Measurements from ENCODE around the gene BAZ2B.
"Not testable (repeated sequence)": the region's sequence is repeated elsewhere in the genome, so short reads cannot be mapped to it uniquely, and the experiment has no call there.

BAZ2B gene

DNA sequence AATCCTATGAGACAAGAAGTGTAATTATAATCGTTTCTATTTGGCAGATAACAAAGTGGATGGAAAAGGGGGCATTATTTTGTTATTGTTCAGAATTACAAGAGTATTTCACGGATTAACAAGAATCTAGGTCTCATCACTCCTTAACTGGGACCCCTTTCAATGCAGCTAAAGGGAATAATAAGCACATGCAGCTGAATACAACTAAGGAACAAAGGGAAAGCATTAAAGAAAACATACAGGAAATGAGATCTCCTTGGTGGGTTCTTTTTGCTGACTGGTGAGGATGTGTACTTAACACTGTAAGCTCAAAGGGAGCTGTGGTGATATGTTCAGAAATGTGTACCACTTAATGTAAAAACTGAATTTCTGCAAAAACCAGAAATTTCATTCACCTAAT lies 189.3 kb downstream of the BAZ2B start:
- no peak for DNase-seq

DNA sequence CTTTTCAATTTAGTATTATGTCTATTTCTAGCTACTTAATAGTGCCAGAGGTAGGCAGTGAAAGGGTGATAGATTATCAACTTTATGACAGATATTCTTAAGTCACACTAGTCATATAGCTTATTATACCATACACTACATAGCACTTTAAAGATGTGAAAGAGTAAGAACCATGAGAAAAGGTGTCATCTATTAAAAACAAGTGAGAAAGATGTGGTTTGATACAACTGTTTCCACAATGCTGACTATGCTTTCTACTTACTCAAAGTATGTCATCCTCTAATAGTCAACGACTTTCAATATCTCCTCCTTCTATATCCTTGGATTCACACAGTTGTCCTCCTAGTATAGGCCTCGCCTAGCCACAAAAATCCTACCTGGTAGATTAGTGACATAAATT lies 196.9 kb downstream of the BAZ2B start:
- DNase-seq, result no peak

DNA sequence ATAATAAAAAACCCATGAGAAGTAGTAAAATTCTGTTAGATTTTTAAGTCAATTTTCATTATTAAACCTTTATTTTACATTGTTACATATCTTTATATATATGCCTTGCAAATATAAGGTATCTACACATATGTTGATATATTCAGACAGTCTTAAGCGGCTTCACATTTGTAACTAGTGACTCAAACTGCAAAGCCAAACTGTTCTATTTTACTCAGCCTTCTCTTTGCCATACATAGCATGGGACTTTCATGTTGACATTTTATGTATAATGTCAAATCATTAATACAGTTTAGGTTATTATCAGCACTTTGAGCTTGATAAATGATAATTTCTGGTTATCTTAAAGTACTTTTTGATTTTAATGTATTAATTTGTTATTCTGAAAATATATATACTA lies 204.9 kb downstream of the BAZ2B start:
- DNase-seq, result no peak

DNA sequence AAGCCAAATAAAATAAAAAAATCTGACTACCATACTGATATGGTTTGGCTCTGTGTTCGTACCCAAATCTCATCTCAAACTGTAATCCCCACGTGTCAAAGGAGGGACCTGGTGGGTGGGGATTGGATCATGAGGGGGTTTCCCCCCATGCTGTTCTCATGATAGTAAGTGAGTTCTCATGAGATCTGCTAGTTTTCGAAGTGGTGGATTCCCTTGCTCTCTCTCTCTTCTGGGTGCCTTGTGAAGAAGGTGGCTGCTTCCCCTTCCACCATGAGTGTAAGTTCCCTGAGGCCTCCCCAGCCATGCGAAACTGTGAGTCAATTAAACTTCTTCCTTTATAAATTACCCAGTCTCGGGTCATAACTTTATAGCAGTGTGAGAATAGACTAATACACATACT lies 206.1 kb downstream of the BAZ2B start:
- DNase-seq, result no peak

DNA sequence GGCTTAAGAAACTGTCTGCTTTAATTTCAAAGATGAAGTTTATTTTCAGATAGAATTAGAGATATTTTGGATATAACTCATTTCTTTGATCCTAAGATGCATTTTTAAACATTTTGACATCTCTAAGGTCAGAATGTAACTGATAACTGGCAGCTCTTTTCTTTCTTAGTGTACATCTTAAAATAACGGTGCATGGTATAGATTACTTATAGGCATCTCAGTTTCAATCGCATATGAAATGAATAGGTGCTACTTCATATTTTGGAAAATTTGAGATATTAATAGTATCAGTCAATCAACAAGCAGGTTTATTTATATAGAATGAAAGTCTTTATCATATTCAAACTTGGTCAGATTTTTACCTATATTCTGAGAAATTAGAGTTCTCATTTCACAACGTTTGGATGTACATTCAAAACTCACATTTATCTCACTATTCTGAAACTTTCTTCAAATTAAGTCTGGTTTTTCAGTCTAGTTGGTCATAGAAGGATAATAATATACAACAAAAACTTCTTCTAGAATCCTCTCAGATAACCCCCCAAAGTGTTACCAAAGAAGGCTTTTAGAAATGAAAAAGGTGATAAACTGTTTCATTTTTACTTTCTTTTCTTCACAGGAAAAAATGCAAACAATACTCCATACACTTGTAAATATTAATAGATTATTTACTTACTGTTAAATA lies 207.1 kb downstream of the BAZ2B start:
- DNase-seq, result no peak

DNA sequence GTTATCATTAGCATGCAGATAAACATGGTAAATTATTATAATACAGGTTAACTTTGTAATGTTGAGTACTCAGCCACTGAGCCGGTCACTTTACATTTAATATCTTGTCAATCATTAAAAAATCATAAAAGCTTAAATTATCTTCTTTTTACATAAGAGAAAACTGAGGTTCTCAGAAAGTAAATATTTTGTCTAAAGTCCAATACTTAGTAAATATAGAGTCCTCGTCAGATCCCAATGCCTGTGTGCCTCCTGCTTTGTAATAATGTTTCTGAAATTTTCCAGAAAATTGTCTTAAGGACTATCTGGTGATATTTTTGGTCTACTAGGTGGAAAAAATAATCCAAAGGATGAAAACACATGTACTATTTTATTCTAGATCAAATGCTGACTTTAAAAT lies 213.6 kb downstream of the BAZ2B start:
- no peak for DNase-seq

DNA sequence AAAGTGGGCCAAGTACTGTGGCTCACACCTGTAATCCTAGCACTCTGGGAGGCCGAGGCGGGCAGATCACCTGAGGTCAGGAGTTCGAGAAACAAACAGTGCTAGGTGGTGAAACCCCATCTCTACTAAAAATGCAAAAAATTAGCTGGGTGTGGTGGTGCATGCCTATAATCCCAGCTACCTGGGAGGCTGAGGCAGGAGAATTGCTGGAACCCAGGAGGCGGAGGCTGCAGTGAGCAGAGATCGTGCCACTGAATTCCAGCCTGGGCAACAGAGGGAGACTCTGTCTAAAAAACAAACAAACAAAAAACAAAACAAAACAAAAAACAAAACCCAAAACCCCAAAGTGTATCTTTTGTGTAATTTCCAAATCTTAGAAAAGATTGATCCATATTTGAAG lies 214.2 kb downstream of the BAZ2B start:
- DNase-seq, result not testable (repeated sequence)

DNA sequence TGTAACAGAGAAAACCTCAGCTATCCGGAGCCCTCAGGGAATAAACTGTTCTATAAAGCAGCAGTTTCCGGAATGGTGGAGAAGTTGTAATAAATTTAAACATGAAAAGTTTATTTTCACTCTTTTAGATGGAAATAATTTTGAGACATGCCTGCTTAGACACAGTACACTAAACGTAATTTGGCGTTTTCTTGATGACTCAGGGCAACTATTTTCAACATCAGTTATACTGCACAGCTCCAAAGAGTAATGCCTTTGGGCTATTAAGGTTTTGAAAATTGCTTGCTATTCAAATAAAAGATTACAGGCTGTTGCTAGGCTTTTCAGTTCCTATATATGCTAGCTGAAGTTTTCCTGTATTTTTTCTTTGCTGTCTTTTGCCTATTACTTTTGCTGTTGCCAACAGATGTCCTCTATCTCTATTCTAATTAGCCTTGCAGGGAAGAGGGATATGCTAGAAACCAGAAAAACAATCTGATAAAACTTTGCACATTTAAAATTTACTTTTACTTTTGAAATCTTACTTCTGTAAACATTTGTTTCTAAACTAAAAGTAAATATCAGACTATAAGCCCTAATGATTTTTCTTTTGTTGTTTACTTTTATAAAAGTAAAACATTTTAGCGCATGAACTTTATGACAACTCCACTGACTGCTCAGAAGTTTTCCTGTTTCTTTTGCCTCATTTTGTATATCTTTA lies 216.5 kb downstream of the BAZ2B start:
- DNase-seq, result no peak

DNA sequence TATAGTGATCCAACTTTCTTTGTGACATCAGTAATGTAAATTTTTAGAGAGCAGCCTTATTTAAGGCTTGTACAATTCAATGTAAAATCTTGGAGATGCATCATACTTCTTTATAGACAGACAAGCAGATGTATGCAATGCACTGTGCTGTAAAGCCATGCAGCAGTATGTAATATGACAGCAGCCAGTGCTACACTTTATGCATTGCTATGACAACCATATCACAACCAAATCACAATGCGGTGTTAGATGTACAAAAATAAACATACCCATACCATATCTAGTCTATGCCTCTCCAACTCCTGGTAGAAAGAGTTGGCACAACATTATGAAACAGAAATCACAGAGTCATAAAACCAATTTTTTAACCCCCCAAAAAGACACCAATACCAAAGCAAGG lies 219.5 kb downstream of the BAZ2B start:
- DNase-seq, result no peak

DNA sequence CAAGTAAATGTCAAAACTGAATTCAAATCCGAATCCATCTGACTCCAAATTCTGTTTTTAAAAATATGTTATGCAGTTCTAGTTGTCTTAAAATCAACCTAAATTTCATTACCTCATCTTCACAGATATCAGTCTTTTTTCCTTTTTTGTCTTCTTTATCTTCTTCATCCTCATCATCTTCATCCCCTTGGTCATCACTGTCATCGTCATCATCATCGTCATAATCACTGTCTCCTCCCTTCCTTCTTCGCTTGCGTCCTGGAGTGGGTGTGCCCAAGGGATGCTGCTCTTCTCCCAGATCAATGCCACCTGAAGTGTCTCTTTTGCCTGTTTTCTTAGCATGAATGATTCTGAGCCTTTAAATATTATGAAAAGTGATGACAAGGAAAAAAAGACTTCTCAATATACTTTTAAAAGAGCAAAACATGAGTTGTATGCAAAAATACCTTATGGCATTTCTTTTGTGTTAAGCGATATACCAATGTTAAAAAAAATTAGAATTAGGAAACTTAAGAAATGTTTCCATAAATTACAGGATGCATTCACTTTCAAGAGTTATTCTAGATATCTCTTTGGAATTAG lies 233.8 kb downstream of the BAZ2B start:
- DNase-seq, result no peak

DNA sequence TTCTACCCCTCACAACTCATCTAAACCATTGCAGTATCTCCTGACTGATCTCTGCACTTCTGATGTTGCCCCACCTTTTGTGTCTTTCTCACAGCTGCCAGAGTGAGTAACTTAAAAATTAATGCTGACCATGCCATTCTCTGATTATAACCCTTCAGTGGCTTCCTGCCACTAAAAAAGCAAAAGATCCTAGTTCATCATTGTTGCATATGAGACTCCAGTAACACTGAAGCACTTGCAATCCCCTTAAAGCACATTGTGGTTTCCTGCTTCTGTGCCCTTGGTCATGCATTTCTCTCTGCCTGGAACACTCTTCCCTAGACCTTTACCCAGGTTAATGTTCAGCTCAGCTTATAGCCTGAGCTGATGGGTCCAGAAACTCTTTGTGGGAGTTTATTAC lies 234.8 kb downstream of the BAZ2B start:
- DNase-seq, result no peak

DNA sequence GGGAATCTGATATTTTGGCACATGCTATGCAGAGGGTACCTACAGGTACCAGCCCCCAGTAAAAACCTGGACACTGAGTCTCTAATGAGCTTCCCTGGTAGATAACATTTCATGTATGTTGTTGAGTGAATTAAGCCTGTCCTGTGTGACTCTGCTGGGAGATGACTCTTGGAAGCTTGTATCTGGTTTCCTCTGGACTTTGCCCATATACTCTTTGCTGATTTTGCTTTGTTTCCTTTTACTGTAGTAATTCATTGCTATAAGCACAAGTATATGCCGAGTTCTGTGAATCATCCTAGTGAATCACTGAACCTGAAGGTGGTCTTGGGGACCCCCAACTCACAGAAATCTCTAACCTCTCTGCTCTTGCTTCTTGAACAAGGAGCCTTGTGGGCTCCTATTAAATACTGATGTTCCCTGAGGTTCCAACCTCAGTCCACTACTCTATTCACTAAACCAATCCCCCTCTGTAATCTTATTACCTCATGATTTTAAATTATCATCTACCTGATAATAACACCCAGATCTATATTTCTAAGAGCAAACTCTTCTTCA lies 235.6 kb downstream of the BAZ2B start:
- DNase-seq, result no peak

DNA sequence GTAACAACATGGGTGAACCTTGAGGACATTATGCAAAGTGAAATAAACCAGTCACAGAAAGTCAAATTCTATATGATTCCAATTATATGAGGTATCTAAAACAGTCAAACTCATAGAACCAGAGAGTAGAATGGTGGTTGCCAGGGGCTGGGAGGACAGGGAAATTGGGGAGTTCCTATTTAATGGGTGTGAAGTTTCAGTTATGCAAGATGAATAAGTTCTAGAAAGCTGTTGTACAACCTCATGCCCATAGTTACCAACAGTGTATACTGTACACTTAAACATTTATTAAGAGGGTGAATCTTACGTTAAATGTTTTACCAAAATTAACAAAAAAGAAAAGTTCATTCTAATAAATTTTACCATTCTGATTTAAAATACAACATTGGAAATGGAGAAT lies 237.2 kb downstream of the BAZ2B start:
- no peak for DNase-seq

DNA sequence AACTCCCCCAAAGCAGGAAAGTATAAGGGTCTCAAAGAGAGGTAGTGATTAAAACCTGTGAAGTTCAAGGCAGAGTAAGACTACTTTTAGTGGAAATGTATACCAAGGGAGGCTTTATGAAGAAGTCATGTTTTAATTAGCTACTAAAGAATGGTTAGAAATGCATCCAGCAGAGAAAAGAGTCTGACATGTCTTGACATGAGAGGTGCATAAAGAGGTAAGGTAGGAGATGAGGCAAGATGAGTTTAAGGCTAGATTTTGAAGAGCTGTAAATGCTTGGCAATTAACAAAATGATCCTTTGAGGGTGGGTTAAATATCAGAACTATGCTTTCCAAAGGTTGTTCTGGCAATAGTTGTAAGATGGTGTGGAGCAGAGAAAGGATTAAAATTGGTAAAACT lies 241.1 kb downstream of the BAZ2B start:
- DNase-seq, result no peak

DNA sequence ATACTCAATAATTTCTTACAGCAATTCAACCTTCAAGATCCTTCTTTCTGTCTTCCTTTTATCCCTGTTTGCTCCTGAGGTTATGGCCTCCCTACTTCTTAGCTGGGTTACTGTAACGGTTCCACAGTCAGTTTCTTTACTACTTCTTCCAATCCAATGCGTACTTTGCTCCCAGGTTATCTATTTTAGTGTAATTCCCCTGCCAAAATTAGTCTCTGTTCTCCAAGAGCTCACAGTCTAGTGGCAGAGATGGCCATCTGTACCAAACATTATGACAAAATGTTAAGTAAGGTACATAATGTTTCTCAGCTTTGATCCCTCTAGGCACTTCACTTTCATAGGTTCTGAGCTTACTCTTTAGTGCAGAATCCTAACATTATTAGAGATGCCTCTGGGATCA lies 244.8 kb downstream of the BAZ2B start:
- no peak for DNase-seq

DNA sequence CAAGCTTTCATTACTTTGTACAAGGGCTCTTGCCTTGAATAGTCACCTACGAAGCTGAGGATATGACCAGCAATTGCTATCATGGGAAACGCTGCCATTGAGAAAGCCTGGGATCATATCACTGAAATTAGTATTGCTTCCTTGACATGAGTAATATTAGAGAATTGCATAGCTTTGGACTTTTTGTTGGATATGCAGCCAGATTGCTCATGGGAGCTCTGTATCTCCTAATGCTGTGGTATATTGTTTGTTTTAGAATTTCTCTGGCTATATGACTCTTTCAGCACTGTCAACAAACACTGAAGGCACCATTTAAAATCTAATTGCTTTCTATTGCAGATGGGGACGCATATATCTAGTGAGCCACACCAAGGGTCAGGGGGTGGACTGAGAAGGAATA lies 249.8 kb downstream of the BAZ2B start:
- DNase-seq, result no peak

DNA sequence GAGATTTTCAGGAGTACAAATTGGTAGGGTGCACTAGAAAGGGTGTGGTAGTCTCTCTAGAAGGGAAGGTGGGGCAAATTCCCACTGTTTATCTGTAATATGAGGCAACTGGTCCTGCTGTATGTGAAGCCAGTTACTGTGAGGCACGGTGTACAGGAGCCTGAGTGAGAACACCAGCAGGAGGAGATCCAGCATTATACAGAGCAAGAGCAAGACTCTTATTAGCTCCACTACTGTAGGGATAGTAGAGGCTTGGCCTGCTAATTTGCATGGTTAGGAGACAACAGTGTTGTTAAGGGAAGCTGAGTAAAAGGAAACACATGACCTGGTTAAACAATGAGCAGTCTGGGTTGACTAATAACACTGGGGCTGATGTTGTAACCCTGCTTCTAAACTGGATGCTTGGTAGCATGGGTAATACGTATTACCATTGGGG lies 253.5 kb downstream of the BAZ2B start:
- DNase-seq, result no peak

DNA sequence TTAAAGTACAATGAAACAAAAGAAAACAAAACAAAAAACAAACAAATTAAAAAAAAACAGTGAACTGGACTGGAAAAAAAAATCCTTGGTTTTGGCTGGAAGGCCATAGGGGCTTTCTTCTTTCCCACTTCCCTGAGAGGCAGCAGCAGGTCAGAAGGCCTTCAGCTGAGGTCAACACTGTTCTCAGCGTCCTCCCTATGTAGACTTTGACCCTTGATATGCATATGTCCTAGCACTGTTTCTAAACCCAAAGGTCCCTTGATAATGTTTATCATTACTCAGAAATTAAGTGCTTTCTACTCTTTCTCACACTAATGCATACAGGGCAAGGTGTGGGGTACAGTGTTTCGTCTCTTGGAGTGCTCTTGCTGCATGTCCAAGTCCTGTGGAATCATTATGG lies 254.3 kb downstream of the BAZ2B start:
- no peak for DNase-seq

DNA sequence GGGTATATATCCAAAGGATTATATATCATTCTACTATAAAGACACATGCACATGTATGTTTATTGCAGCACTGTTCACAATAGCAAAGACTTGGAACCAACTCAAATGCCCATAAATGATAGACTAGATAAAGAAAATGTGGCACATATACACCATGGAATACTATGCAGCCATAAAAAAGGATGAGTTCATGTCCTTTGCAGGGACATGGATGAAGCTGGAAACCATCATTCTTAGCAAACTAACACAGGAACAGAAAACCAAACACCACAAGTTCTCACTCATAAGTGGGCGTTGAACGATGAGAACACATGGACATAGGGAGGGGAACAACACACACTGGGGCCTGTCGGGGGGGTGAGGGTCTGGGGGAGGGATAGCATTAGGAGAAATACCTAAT lies 254.7 kb downstream of the BAZ2B start:
- not testable (repeated sequence) for DNase-seq

DNA sequence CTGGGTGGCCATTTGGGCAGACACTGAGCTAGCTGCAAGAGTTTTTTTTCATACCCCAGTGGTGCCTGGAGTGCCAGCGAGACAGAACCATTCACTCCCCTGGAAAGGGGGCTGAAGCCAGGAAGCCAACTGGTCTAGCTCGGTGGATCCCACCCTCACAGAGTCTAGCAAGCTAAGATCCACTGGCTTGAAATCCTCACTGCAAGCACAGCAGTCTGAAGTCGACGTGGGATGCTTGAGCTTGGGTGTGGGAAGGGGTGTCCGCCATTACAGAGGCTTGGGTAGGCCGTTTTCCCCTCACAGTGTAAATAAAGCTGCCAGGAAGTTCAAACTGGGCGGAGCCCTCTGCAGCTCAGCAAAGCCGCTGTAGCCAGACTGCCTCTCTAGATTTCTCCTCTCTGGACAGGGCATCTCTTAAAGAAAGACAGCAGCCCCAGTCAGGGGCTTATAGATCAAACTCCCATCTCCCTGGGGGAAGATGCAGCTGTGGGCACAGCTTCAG lies 260.2 kb downstream of the BAZ2B start:
- DNase-seq, result no peak

DNA sequence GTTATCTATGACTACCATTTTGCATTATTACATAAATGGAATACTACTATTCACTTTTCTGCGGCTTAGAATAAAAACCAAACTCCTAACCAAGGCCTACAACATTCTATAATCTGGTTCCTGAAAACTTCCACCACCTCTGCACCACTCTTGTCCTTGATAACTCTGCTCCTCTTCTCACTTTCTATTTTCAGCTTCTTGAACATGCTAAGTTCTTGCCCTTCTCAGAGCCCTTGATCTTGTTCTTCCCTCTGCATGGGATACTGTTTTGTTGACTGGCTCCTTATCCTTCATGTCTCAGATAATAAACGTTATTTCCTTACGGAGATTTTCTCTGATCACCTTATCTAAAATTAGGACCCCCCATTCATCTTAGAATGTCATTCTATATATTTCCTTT lies 264.4 kb downstream of the BAZ2B start:
- no peak for DNase-seq

DNA sequence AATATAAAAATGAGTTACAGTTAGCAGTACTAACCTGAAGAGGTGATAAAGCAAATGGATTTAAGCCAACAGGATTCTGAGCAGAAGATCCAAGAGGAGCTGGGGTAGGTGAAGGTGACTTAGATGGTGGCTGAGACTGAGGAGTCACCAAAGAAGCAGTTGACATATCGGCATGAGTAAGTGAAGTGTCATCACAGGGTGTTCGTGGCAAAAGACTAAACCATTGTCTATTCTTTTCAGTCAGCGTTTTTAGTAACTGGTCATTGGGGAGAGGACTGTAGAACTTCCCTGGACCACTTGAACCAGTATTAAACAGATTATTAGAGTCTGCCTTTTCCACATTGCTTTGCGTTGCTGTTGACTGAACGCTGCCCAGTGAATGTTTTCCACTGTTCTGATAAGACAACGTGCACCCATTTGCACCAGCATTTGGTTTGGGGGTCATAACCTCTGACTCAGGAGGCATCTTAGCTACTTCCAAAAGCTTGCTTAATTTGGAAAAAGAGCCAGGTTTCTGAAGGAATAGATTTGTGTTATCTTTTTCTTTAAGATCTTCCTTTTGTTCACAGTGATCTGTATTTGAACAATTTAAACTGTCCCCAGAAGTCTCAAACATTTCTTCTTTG lies 266.6 kb downstream of the BAZ2B start:
- no peak for DNase-seq
